KBM-7 (cell line): ENCODE data around the gene TRAF3IP1.

ENCODE experiments used
- DNase-seq: peaks from one replicate; pipeline ENCODE4 v3.0.0-alpha.2; 2015
- in situ Hi-C: fragments of 300-500 bp; cut with MboI; formaldehyde crosslinking; loops from 2 replicates; pipeline ENCODE4 v1.14.3; 2020; ENCODE audit warnings: low sequenced_read_pairs, low pct_unique_long_range_greater_than_20kb, mixed read lengths

TRAF3IP1 gene

GRCh38 chr2:238286987-238287736 lies 33.2 kb upstream of the TRAF3IP1 start:
- in situ Hi-C loops, result no loop called here
- no peak for DNase-seq

DNA sequence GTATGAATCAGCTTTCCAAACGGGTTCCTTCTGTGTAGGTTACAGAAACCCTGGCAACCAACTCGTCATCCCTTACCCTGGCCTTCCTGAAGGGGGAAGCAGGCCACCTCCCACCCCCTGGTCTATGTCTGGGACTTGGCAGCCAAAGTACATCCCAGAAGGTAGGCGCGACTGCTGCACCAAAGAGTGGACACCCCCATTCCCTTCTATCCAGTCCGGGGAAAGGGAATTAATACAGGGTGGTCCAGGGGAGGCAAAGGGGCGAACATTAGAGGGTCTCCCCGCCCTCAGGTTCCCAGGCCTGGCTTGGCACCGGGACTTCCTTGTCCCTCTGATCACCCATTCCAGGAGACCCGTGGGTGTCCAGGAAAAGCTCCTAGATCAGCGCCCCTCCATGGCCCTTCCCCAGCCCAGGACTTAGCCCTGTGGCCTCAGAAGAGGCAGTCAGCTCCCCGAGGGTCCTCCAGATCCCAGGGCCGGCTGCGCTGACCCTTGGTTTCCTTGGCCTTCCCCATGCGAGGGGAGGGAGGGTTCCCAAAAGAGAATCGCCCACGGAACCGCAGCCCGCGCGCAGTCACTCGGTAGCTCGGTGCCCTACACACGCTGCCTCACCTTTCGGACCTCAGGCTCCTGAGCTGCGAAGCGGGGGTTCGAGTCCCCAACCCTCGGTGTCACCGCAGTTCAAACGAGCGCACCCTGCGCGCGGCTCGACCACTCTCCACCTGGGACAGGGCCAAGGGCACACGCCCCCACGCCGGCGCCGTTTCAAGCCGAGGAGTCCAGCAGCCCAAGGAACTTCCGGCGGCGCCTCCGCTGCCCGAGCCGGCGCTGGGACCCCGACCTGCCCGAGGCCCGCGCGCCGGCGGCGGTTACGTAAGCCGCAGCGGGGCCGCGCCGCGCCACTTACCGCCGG lies 32.3 kb upstream of the TRAF3IP1 start, which contains the start of gene PER2:
TSS of gene PER2 (minus strand) at position 874 of the 913 bp plus-strand sequence. CDS start 10,674 bp downstream, outside the sequence.
- in situ Hi-C loops, result no loop called here
- peak; percentile 75 for DNase-seq

GRCh38 chr2:238288650-238289573 lies 31.4 kb upstream of the TRAF3IP1 start:
- in situ Hi-C loops, result no loop called here
- peak; percentile 99 for DNase-seq

GRCh38 chr2:238289574-238289973 lies 30.7 kb upstream of the TRAF3IP1 start:
- no peak for DNase-seq
- in situ Hi-C loops, result no loop called here

DNA sequence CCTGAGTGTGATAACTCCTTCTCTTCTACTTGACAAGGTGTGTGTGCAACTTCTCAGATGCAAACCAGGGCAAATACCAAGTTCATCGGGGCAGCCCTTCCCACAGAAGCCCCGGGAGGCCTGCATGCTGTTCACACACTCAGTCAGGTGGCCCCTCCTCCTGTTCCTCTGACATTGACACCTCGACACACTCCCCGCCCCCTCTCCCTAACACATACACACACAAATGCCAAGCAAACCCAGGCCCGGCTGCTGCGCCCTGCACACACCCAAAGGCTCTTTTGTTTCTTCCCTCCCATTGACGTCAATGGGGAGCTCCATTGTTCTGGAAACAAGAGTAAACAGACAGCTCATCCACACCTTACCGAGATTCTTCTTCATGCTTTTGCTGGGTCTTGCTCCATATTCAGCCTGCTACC lies 30.2 kb upstream of the TRAF3IP1 start:
- no peak for DNase-seq
- in situ Hi-C loops, result no loop called here

- in situ Hi-C loops, result no loop called here
- DNase-seq, result no peak
These were observed 29.4 kb upstream of the TRAF3IP1 start for GRCh38 chr2:238290715-238291549.

GRCh38 chr2:238291550-238292281 lies 28.6 kb upstream of the TRAF3IP1 start:
- DNase-seq, result no peak
- in situ Hi-C loops, result no loop called here

DNA sequence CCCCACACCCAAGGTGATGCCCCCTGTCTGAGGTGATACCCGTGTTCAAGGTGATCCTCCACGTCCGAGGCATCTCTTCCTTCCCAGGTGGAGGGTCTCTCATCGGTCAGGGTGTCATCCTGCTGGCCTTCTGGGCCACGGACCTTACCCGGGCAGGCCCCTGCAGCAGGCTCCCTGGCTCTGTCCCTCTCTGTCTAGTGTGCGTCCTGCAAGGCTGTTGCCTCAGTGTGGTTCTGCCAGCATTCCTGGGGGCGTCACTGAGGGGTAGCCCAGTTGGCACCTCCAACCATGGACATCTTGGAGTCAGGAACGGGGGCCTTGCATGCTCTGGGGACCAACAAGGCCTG lies 26.3 kb upstream of the TRAF3IP1 start:
- in situ Hi-C loops, result no loop called here
- no peak for DNase-seq

GRCh38 chr2:238294393-238295143 lies 25.8 kb upstream of the TRAF3IP1 start:
- DNase-seq, result no peak
- in situ Hi-C loops, result no loop called here

- DNase-seq, result no peak
- in situ Hi-C loops, result no loop called here
These were observed 24.9 kb upstream of the TRAF3IP1 start for GRCh38 chr2:238295144-238296112.

- no peak for DNase-seq
- in situ Hi-C loops, result no loop called here
These were observed 23.5 kb upstream of the TRAF3IP1 start for GRCh38 chr2:238296638-238297457.

DNA sequence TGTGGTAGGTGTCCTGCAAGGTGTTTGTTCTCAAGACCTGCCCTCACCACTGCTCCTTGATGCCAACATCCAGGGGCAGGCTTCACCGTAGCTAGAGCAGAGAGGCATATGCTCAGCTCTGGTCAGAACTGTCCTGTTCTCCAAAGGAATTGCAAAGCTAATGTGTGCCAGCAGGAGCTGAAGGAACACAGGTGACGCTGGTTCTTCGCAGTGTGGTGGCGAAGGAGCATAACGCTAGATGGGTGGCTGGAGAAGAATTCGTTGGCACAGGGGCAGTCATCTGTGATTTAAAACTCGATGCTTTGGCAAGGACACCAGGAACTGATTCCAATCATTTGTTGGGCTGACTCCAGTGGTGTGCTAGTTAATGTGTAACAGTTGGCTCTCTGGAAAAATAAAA lies 20.5 kb upstream of the TRAF3IP1 start:
- DNase-seq, result no peak
- in situ Hi-C loops, result no loop called here

GRCh38 chr2:238302087-238302486 lies 18.2 kb upstream of the TRAF3IP1 start:
- no peak for DNase-seq
- in situ Hi-C loops, result no loop called here

DNA sequence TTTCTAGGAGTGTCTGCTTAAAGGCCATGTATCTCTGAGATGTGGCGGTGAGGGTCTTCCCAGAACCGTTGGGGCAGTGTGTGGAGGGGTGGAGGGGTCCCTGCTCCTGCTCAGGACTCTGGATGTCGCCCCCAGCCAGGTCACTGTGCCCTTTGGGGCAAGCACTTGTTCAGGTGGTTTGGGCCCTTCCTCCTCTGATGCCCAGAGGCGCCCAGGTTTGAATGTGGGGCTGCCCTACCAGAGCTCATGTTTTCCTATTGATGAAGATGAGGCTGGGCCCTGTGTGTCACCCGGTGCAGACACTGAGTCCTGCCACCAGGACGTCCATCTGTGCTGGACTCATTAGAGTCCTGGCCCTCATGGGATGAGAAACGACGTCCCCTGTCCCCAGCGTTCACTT lies 17.6 kb upstream of the TRAF3IP1 start:
- in situ Hi-C loops, result no loop called here
- no peak for DNase-seq

DNA sequence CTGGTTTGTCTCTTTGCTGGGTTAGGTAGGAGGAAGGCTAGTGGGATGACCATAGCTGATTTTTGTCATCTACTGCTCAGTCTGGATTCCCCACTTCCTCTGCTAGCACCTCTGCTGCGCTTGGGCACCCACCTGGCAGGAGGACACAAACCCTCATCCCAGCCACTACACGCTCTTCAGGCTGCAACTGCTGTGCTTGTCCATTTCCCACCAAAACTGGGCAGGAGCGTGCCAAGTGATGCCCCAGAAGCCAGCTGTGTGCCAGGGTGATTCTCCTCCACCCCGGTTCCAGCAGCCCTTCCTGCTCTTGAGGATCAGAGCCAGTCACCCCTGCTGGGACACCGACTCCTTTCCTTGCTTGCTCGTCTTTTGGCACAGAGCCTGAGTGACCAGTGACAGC lies 16.2 kb upstream of the TRAF3IP1 start:
- DNase-seq, result no peak
- in situ Hi-C loops, result no loop called here
